HG03457 (cell line): ENCODE data around the gene TMEM109.

ENCODE experiments used
- ATAC-seq: cut with Tn5 transposase; IDR thresholded peaks from one replicate; pipeline ENCODE4 v1.9.1; 2021; ENCODE audit warnings: moderate number of reproducible peaks; ENCODE audit not compliant: unreplicated experiment

The TMEM109 gene

GRCh38 chr11:60964801-60965200 lies 50.8 kb downstream of the TMEM109 start:
- ATAC-seq, result no peak

GRCh38 chr11:60966890-60967289 lies 52.9 kb downstream of the TMEM109 start:
- no peak for ATAC-seq

GRCh38 chr11:60968223-60968622 lies 54.3 kb downstream of the TMEM109 start:
- ATAC-seq, result no peak

GRCh38 chr11:60970369-60970774 lies 56.4 kb downstream of the TMEM109 start:
- ATAC-seq, result no peak

- no peak for ATAC-seq
Measured at GRCh38 chr11:60970890-60971289, 56.9 kb downstream of the TMEM109 start.

GRCh38 chr11:60971520-60971919 lies 57.6 kb downstream of the TMEM109 start, which contains the start of gene CD6:
Gene CD6, plus strand, starts transcription at chr11:60971680. Its CDS starts 186 bp downstream, at chr11:60971866.
- ATAC-seq, result no peak

- no peak for ATAC-seq
Measured at GRCh38 chr11:60972182-60973030, 58.4 kb downstream of the TMEM109 start.
